ENCODE results near the gene CRTAC1. TPM values are rescaled to one million over a fixed set of nuclear protein-coding genes. Genes with fewer than 3 reads are reported as not detected.

CRTAC1 gene
- total and polyA plus RNA-seq, 8 donors = 0.24 to 1.3 (median 0.81) TPM

DNA sequence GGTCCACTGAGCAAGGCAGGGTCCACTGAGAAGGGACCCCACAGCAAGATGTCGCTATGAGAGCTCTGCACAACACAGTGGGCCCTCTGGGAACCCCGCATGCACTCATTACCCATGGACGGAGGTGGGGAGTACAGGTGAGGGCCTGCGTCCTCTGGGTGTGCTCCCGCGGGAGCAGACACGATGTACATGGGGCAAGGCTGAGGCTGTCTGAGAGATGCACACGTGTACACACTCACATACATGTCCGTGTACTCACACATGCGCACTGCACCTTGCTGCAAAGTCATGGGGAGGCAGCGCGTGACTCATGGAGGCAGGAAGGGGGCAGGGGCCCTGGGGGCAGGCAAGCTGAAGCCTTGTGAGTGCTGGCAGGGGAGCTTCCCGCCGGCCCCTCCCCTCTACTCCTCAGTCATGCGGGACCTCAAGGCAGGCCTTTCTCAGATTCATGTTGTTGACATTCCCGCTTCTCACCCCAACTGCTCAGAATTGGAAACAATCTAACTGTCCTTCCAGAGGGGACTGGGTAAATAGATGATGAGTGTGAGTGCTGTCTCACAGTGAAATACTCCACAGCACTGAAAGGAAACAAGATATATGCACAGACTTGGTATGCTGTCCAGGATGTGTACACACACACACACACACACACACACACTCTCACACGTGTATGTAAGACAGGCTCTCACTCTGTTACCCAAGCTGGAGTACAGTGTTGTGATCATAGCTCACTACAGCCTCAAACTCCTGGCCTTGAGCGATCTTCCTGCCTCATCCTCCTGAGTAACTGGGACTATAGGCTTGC lies 140.8 kb downstream of the CRTAC1 start:
- TF ChIP-seq, protein P1, sequence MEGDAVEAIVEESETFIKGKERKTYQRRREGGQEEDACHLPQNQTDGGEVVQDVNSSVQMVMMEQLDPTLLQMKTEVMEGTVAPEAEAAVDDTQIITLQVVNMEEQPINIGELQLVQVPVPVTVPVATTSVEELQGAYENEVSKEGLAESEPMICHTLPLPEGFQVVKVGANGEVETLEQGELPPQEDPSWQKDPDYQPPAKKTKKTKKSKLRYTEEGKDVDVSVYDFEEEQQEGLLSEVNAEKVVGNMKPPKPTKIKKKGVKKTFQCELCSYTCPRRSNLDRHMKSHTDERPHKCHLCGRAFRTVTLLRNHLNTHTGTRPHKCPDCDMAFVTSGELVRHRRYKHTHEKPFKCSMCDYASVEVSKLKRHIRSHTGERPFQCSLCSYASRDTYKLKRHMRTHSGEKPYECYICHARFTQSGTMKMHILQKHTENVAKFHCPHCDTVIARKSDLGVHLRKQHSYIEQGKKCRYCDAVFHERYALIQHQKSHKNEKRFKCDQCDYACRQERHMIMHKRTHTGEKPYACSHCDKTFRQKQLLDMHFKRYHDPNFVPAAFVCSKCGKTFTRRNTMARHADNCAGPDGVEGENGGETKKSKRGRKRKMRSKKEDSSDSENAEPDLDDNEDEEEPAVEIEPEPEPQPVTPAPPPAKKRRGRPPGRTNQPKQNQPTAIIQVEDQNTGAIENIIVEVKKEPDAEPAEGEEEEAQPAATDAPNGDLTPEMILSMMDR (IDR thresholded peaks at IDR 0.05) = no peak
- ATAC-seq (peak in 2 of 4 donors; percentile 17 to 22), DNase-seq (no peak), FAIRE-seq (no peak)
- intact Hi-C loops (cut with DNase I) = no loop called here
- no peaks in the 10 kb centered on the region for H3K27me3 ChIP-seq
- no peak overlapping the region for H3K4me3 ChIP-seq
- no peaks in the 10 kb centered on the region for H3K9me3 ChIP-seq
- H3K4me1 ChIP-seq = no peaks in the 10 kb centered on the region
- no peak overlapping the region for H3K27ac ChIP-seq
- 69 to 72% methylated on average over 18 of the region's 18 CpGs for WGBS, 2 donors
- H3K36me3 ChIP-seq = no peaks in the 10 kb centered on the region

DNA sequence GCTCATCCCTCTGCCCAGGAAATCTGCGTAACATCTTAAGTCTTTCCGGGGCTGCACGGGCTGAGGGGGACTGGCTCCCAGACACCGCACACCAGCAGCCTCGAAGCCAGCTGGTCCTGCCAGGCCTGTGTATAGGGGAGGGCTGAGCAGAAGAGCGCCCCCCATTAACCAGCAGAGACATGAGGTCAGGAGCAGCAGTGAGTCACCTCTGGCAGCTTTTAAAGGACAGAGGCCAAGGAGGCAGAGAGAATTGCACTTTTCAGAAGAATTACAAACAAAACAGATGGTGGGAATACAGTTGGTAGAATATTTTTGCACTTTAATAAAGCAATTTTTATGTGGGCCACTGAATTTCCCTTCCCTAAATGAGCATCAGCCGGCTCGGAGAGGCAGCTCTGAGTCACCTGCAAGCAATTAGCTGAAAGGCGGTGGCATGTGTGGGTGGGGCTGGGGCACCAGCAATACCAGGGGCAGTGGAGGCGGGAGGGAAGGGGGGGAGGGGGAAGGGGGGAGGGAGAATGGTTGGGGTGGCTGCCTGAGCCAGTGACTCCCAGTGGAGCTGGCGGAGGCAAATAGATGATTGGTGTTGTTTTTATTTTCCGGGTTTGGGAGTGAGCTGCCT lies 141.7 kb downstream of the CRTAC1 start:
- Histone ChIP-seq H3K27me3 (no peaks in the 10 kb centered on the region), H3K36me3 (no peaks in the 10 kb centered on the region), H3K4me1 (no peaks in the 10 kb centered on the region), H3K9me3 (no peaks in the 10 kb centered on the region), H3K4me3 (no peak overlapping the region), H3K27ac (no peak overlapping the region)
- DNase-seq (peak in 3 of 6 donors; percentile 32 to 46 (median 37)), ATAC-seq (peak; percentile 56 to 84 (median 72)), FAIRE-seq (no peak)
- TF ChIP-seq, protein P1 (IDR thresholded peaks at IDR 0.05) = no peak
- 63% methylated on average over 12 of the region's 12 CpGs for WGBS, 2 donors
- intact Hi-C loops (cut with DNase I) = no loop called here

DNA sequence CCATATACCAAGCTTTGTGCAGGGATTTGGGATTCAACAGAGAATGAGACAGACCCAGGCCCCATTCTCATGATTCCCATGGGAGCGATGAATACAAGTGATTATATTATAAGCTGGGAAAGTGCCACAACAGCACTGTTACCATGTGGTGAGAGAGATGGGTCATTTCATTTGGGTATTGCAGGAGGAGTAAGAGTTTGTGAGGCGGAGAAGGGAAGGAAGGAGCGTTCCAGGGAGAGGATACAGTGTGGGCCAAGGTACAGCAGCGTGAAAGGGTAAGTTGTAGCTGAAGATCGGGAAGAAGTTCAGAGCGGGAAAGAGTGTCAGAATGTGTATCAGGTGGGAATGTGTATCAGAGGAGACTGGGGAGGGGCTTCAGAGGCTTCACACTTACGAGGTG lies 142.3 kb downstream of the CRTAC1 start:
- TF ChIP-seq, protein P1 (IDR thresholded peaks at IDR 0.05) = no peak
- FAIRE-seq (no peak), DNase-seq (no peak), ATAC-seq (no peak)
- H3K27ac ChIP-seq = no peak overlapping the region
- no peaks in the 10 kb centered on the region for H3K36me3 ChIP-seq
- no peaks in the 10 kb centered on the region for H3K9me3 ChIP-seq
- H3K4me3 ChIP-seq = no peak overlapping the region
- intact Hi-C loops (cut with DNase I) = no loop called here
- 90 to 92% methylated on average over 7 of the region's 7 CpGs for WGBS, 2 donors
- H3K27me3 ChIP-seq = no peaks in the 10 kb centered on the region
- no peaks in the 10 kb centered on the region for H3K4me1 ChIP-seq

DNA sequence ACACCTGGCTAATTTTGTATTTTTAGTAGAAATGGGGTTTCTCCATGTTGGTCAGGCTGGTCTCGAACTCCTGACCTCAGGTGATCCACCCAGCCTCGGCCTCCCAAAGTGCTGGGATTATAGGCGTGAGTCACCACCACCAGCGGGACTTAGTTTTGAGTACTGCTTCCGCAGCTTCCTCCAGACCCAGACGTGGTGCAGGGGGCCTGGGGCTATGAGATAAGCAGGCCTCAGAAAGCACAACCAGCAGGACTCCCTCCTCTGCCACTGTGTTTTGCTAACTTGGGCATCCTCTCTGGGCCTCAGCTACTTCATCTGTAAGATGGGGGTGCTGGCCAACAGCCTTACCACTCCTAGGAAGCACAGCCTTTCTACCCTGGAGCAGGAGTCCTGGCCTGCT lies 143.0 kb downstream of the CRTAC1 start:
- Histone ChIP-seq H3K27me3 (no peaks in the 10 kb centered on the region), H3K4me1 (no peaks in the 10 kb centered on the region), H3K27ac (no peak overlapping the region), H3K4me3 (no peak overlapping the region), H3K9me3 (no peaks in the 10 kb centered on the region), H3K36me3 (no peaks in the 10 kb centered on the region)
- intact Hi-C loops (cut with DNase I) = no loop called here
- 88 to 96% methylated on average over 6 of the region's 6 CpGs for WGBS, 2 donors
- ATAC-seq (no peak), DNase-seq (no peak), FAIRE-seq (no peak)
- TF ChIP-seq, protein P1 (IDR thresholded peaks at IDR 0.05) = no peak

DNA sequence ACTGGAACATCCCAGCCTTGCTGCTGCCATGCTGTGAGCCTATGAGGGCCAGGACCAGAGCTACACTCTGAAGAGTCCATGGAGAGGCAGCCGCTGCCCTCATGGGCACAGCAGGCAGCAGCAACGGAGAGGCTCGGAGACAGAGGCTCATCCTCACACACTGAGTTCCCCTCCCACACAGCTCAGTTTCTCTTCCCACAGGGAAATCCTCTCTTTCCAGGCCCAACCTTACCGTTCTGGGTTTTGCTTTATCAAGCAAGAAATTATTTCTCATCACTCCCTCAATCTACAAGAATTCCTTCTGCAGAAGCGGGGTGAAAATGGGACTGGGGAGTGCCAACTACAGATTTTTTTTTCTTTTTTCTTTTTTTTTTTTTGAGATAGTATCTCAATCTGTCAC lies 144.1 kb downstream of the CRTAC1 start:
- Histone ChIP-seq H3K36me3 (no peaks in the 10 kb centered on the region), H3K4me3 (no peak overlapping the region), H3K4me1 (no peaks in the 10 kb centered on the region), H3K9me3 (no peaks in the 10 kb centered on the region), H3K27ac (no peak overlapping the region), H3K27me3 (no peaks in the 10 kb centered on the region)
- DNase-seq (no peak), FAIRE-seq (no peak), ATAC-seq (no peak)
- 83 to 88% methylated on average over 5 of the region's 5 CpGs for WGBS, 2 donors
- intact Hi-C loops (cut with DNase I) = no loop called here
- TF ChIP-seq, protein P1 (IDR thresholded peaks at IDR 0.05) = no peak
